Testis (tissue), 2 donors: Measurements from ENCODE around the gene IL20RA.

Experiments
- POLR2A ChIP-seq: fragments of 450-650 bp; IDR thresholded peaks from one replicate; pipeline ENCODE4 v1.6.1; 2017; ENCODE audit warnings: antibody characterized with exemption, mild to moderate bottlenecking, moderate library complexity
- TF ChIP-seq, protein P1 (sequence below), 3 experiments: fragments of 450-650 bp in 2 of 3; fragments of 200-600 bp in 1 of 3; sonication (generic) in 1 of 3; IDR thresholded peaks; one replicate each; pipeline ENCODE4 v1.5.1; 2016 to 2019; ENCODE audit warnings: antibody characterized with exemption in 3 of 3, mild to moderate bottlenecking in 2 of 3, moderate library complexity in 1 of 3

DNA sequence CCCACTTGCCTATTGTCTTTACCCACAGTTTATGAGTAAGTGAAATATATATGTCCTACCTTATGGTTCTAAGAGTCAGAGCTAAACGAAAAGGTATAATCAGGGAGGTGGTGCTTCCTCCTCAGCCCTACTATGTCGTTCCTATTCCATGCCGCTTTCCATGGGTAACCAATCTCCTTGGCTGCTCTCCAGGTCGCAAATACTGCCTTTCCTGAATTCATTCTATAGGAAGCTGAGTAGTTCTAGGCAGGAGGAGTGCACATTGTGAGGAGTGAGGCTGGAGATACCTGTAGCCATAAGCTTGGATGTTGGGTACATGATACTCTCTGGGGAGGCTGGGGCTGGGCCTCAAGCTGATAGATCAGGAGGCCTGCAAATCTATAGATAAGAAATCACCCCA, 5.8 kb downstream of the IL20RA start:
- TF ChIP-seq, protein P1, sequence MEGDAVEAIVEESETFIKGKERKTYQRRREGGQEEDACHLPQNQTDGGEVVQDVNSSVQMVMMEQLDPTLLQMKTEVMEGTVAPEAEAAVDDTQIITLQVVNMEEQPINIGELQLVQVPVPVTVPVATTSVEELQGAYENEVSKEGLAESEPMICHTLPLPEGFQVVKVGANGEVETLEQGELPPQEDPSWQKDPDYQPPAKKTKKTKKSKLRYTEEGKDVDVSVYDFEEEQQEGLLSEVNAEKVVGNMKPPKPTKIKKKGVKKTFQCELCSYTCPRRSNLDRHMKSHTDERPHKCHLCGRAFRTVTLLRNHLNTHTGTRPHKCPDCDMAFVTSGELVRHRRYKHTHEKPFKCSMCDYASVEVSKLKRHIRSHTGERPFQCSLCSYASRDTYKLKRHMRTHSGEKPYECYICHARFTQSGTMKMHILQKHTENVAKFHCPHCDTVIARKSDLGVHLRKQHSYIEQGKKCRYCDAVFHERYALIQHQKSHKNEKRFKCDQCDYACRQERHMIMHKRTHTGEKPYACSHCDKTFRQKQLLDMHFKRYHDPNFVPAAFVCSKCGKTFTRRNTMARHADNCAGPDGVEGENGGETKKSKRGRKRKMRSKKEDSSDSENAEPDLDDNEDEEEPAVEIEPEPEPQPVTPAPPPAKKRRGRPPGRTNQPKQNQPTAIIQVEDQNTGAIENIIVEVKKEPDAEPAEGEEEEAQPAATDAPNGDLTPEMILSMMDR (IDR thresholded peaks at IDR 0.05) = no peak
- TF ChIP-seq POLR2A = no peak
